Measurements from ENCODE around the gene IL34.

Gene IL34

GRCh38 chr16:70646260-70647241 is at the start of gene IL34:
Gene IL34 (plus strand): TSS chr16:70646559. CDS start chr16:70646948, 389 bp downstream.
- Mint-ChIP-seq H3K4me3 (no peak within 1 kb of the TSS), H3K27ac (no peak within 1 kb of the TSS), H3K9me3 (no peaks in the 10 kb centered on the region), H3K36me3 (no peaks in the 10 kb centered on the region), H3K4me1 (no peaks in the 10 kb centered on the region)
- no peak for DNase-seq (ENCODE audit: low spot score in 2 of 2)
- ATAC-seq, result no peak

- H3K9me3 Mint-ChIP-seq, result no peaks in the 10 kb centered on the region
- no peaks in the 10 kb centered on the region for H3K36me3 Mint-ChIP-seq
- ATAC-seq, result no peak
- H3K4me1 Mint-ChIP-seq, result no peaks in the 10 kb centered on the region
- no peak overlapping the region for H3K4me3 Mint-ChIP-seq
- H3K27ac Mint-ChIP-seq, result no peak overlapping the region
- DNase-seq (ENCODE audit: low spot score in 2 of 2), result no peak
Observed at GRCh38 chr16:70597135-70597835, 49.1 kb upstream of the IL34 start.

GRCh38 chr16:70598937-70599503 is 47.3 kb upstream of the IL34 start:
- Mint-ChIP-seq H3K36me3 (no peaks in the 10 kb centered on the region), H3K9me3 (no peaks in the 10 kb centered on the region)

GRCh38 chr16:70600730-70601129 is 45.6 kb upstream of the IL34 start:
- H3K4me3 Mint-ChIP-seq, result no peak overlapping the region
- H3K4me1 Mint-ChIP-seq, result no peaks in the 10 kb centered on the region
- no peaks in the 10 kb centered on the region for H3K36me3 Mint-ChIP-seq

More at GRCh38 chr16:70598937-70599503, 47.3 kb upstream of the IL34 start:
- no peak for DNase-seq (ENCODE audit: low spot score in 2 of 2)
- Mint-ChIP-seq H3K4me1 (no peaks in the 10 kb centered on the region), H3K27ac (no peak overlapping the region), H3K4me3 (no peak overlapping the region)
- ATAC-seq, result no peak

GRCh38 chr16:70601576-70602575 is 44.5 kb upstream of the IL34 start:
- no peaks in the 10 kb centered on the region for H3K4me1 Mint-ChIP-seq
- H3K36me3 Mint-ChIP-seq, result no peaks in the 10 kb centered on the region
- no peaks in the 10 kb centered on the region for H3K9me3 Mint-ChIP-seq
- ATAC-seq, result no peak
- no peak for DNase-seq (ENCODE audit: low spot score in 2 of 2)
- H3K4me3 Mint-ChIP-seq, result no peak overlapping the region
- H3K27ac Mint-ChIP-seq, result no peak overlapping the region

More at GRCh38 chr16:70600730-70601129, 45.6 kb upstream of the IL34 start:
- Mint-ChIP-seq H3K27ac (no peak overlapping the region), H3K9me3 (no peaks in the 10 kb centered on the region)
- ATAC-seq (no peak), DNase-seq (ENCODE audit: low spot score in 2 of 2) (no peak)

GRCh38 chr16:70602831-70603230 is 43.5 kb upstream of the IL34 start:
- ATAC-seq (no peak), DNase-seq (ENCODE audit: low spot score in 2 of 2) (no peak)
- Mint-ChIP-seq H3K4me3 (no peak overlapping the region), H3K4me1 (no peaks in the 10 kb centered on the region), H3K36me3 (no peaks in the 10 kb centered on the region), H3K27ac (no peak overlapping the region), H3K9me3 (no peaks in the 10 kb centered on the region)

- no peaks in the 10 kb centered on the region for H3K9me3 Mint-ChIP-seq
- H3K4me1 Mint-ChIP-seq, result no peaks in the 10 kb centered on the region
- H3K36me3 Mint-ChIP-seq, result no peaks in the 10 kb centered on the region
- no peak overlapping the region for H3K4me3 Mint-ChIP-seq
- DNase-seq (ENCODE audit: low spot score in 2 of 2), result no peak
- ATAC-seq, result peak; percentile 13
- peak overlapping the region; percentile 10 for H3K27ac Mint-ChIP-seq
Observed at GRCh38 chr16:70604407-70605282, 41.7 kb upstream of the IL34 start.

- Mint-ChIP-seq H3K36me3 (no peaks in the 10 kb centered on the region), H3K4me3 (no peak overlapping the region), H3K4me1 (no peaks in the 10 kb centered on the region), H3K9me3 (no peaks in the 10 kb centered on the region), H3K27ac (peak overlapping the region; percentile 10)
- DNase-seq (ENCODE audit: low spot score in 2 of 2) (no peak), ATAC-seq (no peak)
Observed at GRCh38 chr16:70605283-70605657, 41.1 kb upstream of the IL34 start.

- H3K4me3 Mint-ChIP-seq, result no peak overlapping the region
- no peaks in the 10 kb centered on the region for H3K36me3 Mint-ChIP-seq
- ATAC-seq (no peak), DNase-seq (ENCODE audit: low spot score in 2 of 2) (no peak)
- no peak overlapping the region for H3K27ac Mint-ChIP-seq
- H3K4me1 Mint-ChIP-seq, result no peaks in the 10 kb centered on the region
- H3K9me3 Mint-ChIP-seq, result no peaks in the 10 kb centered on the region
Observed at GRCh38 chr16:70608521-70608920, 37.8 kb upstream of the IL34 start.

- H3K4me1 Mint-ChIP-seq, result no peaks in the 10 kb centered on the region
- DNase-seq (ENCODE audit: low spot score in 2 of 2), result no peak
- no peaks in the 10 kb centered on the region for H3K9me3 Mint-ChIP-seq
- ATAC-seq, result no peak
- H3K36me3 Mint-ChIP-seq, result no peaks in the 10 kb centered on the region
- H3K4me3 Mint-ChIP-seq, result no peak overlapping the region
- no peak overlapping the region for H3K27ac Mint-ChIP-seq
Observed at GRCh38 chr16:70610273-70611223, 35.8 kb upstream of the IL34 start.

GRCh38 chr16:70611224-70611598 is 35.1 kb upstream of the IL34 start:
- Mint-ChIP-seq H3K9me3 (no peaks in the 10 kb centered on the region), H3K4me3 (no peak overlapping the region), H3K4me1 (no peaks in the 10 kb centered on the region), H3K27ac (no peak overlapping the region), H3K36me3 (no peaks in the 10 kb centered on the region)
- ATAC-seq (no peak), DNase-seq (ENCODE audit: low spot score in 2 of 2) (no peak)

- no peak overlapping the region for H3K4me3 Mint-ChIP-seq
- no peaks in the 10 kb centered on the region for H3K36me3 Mint-ChIP-seq
- ATAC-seq (no peak), DNase-seq (ENCODE audit: low spot score in 2 of 2) (no peak)
- no peaks in the 10 kb centered on the region for H3K9me3 Mint-ChIP-seq
- no peaks in the 10 kb centered on the region for H3K4me1 Mint-ChIP-seq
- H3K27ac Mint-ChIP-seq, result no peak overlapping the region
Observed at GRCh38 chr16:70611785-70612303, 34.5 kb upstream of the IL34 start.

- Mint-ChIP-seq H3K9me3 (no peaks in the 10 kb centered on the region), H3K4me3 (no peak overlapping the region), H3K27ac (no peak overlapping the region), H3K36me3 (no peaks in the 10 kb centered on the region), H3K4me1 (no peaks in the 10 kb centered on the region)
- DNase-seq (ENCODE audit: low spot score in 2 of 2), result no peak
- no peak for ATAC-seq
Observed at GRCh38 chr16:70612931-70613330, 33.4 kb upstream of the IL34 start.
